CD4-positive, alpha-beta T cell treated with Interleukin-21 for 1 hour (primary cell): ENCODE measurements around the gene TMEM178A.

ENCODE experiments used
- DNase-seq: peaks from one replicate; pipeline ENCODE4 v3.0.0-alpha.2; 2020

TMEM178A gene

GRCh38 chr2:39682066-39682692 is 16.5 kb downstream of the TMEM178A start:
- no peak for DNase-seq

- no peak for DNase-seq
These were observed 17.4 kb downstream of the TMEM178A start for GRCh38 chr2:39683022-39683699.

- no peak for DNase-seq
These were observed 18.7 kb downstream of the TMEM178A start for GRCh38 chr2:39684464-39684863.

GRCh38 chr2:39685126-39685525 is 19.4 kb downstream of the TMEM178A start:
- DNase-seq = no peak

GRCh38 chr2:39686456-39686855 is 20.7 kb downstream of the TMEM178A start:
- no peak for DNase-seq

- no peak for DNase-seq
These were observed 22.5 kb downstream of the TMEM178A start for GRCh38 chr2:39688181-39688580.

GRCh38 chr2:39689272-39689841 is 23.6 kb downstream of the TMEM178A start:
- no peak for DNase-seq

- DNase-seq = no peak
These were observed 24.2 kb downstream of the TMEM178A start for GRCh38 chr2:39689876-39690275.

GRCh38 chr2:39693245-39693644 is 27.5 kb downstream of the TMEM178A start:
- no peak for DNase-seq

- no peak for DNase-seq
These were observed 30.4 kb downstream of the TMEM178A start for GRCh38 chr2:39696101-39696553.

GRCh38 chr2:39696838-39697237 is 31.1 kb downstream of the TMEM178A start:
- DNase-seq = no peak

GRCh38 chr2:39697454-39697853 is 31.7 kb downstream of the TMEM178A start:
- no peak for DNase-seq

- DNase-seq = no peak
These were observed 35.4 kb downstream of the TMEM178A start for GRCh38 chr2:39701137-39701536.

GRCh38 chr2:39703181-39703872 is 37.6 kb downstream of the TMEM178A start:
- DNase-seq = no peak

GRCh38 chr2:39704540-39704939 is 38.8 kb downstream of the TMEM178A start:
- DNase-seq = no peak

GRCh38 chr2:39705638-39706037 is 39.9 kb downstream of the TMEM178A start:
- DNase-seq = no peak

- no peak for DNase-seq
These were observed 40.6 kb downstream of the TMEM178A start for GRCh38 chr2:39706312-39706711.

GRCh38 chr2:39706945-39707344 is 41.2 kb downstream of the TMEM178A start:
- DNase-seq = no peak

GRCh38 chr2:39708003-39708402 is 42.3 kb downstream of the TMEM178A start:
- no peak for DNase-seq

- DNase-seq = no peak
These were observed 45.1 kb downstream of the TMEM178A start for GRCh38 chr2:39710807-39711206.

- DNase-seq = no peak
These were observed 47.2 kb downstream of the TMEM178A start for GRCh38 chr2:39712953-39713352.

GRCh38 chr2:39715095-39715494 is 49.4 kb downstream of the TMEM178A start:
- no peak for DNase-seq

- no peak for DNase-seq
These were observed 50.1 kb downstream of the TMEM178A start for GRCh38 chr2:39715822-39716221.

GRCh38 chr2:39717067-39717466 is 51.4 kb downstream of the TMEM178A start:
- DNase-seq = no peak
